HEK293 (cell line): Measurements from ENCODE around the gene ZDHHC11.
"Not testable (repeated sequence)": the region's sequence is repeated elsewhere in the genome, so short reads cannot be mapped to it uniquely, and the experiment has no call there.

ENCODE experiments used
- CTCF ChIA-PET: fragments of 350-600 bp; formaldehyde crosslinking; extraction: SDS; loops from one replicate; lab custom pipeline; 2021; ENCODE audit warnings: antibody characterized with exemption; lab: Yijun Ruan, JAX
- POLR2A ChIA-PET: fragments of 300-600 bp; formaldehyde crosslinking; extraction: SDS; loops from one replicate; lab custom pipeline; 2020; ENCODE audit warnings: antibody characterized with exemption, inconsistent platforms; lab: Yijun Ruan, JAX
- H3K27ac ChIP-seq: fragments of 200-500 bp; sonication (Bioruptor generic); 2 replicates; pipeline ENCODE4 v1.5.1; 2014; ENCODE audit warnings: low read depth, low read length, control low read depth, inconsistent platforms; ENCODE audit errors: extremely low read depth
- H3K36me3 ChIP-seq, 2 experiments: fragments of 200-500 bp in 1 of 2; sonication (Bioruptor generic) in 1 of 2; 1 replicate in 1 of 2; 2 replicates in 1 of 2; pipeline ENCODE4 v1.5.1; 2014 to 2017; ENCODE audit warnings: inconsistent platforms in 2 of 2, low read length in 2 of 2; ENCODE audit not compliant: control insufficient read depth in 2 of 2, insufficient read depth in 1 of 2
- H3K4me1 ChIP-seq: fragments of 200-500 bp; sonication (Bioruptor generic); 2 replicates; pipeline ENCODE4 v1.5.1; 2014; ENCODE audit warnings: mild to moderate bottlenecking, low read length, inconsistent platforms; ENCODE audit not compliant: control insufficient read depth, insufficient read depth
- H3K4me3 ChIP-seq: 2 replicates; pipeline ENCODE4 v1.5.1; 2011; ENCODE audit warnings: low read depth, mild to moderate bottlenecking, control low read depth, low read length, moderate library complexity
- H3K9me3 ChIP-seq: fragments of 200-500 bp; sonication (Bioruptor generic); 2 replicates; pipeline ENCODE4 v1.5.1; 2014; ENCODE audit warnings: low read depth, low read length, inconsistent platforms; ENCODE audit not compliant: control insufficient read depth, insufficient read depth
- MZF1 ChIP-seq: fragments of 450-650 bp; formaldehyde crosslinking; IDR thresholded peaks from 2 replicates; pipeline ENCODE4 v1.5.1; 2017; ENCODE audit warnings: missing biosample characterization, missing genetic modification characterization, borderline replicate concordance
- SP7 ChIP-seq: fragments of 450-650 bp; formaldehyde crosslinking; IDR thresholded peaks from 2 replicates; pipeline ENCODE4 v1.5.1; 2016; ENCODE audit warnings: missing biosample characterization, missing genetic modification characterization
- ZBTB17 ChIP-seq: fragments of 450-650 bp; formaldehyde crosslinking; IDR thresholded peaks from 2 replicates; pipeline ENCODE4 v1.5.1; 2016; ENCODE audit warnings: missing biosample characterization, missing genetic modification characterization
- ZBTB8A ChIP-seq: fragments of 450-650 bp; formaldehyde crosslinking; IDR thresholded peaks from 2 replicates; pipeline ENCODE4 v1.5.1; 2016; ENCODE audit warnings: missing biosample characterization, missing genetic modification characterization
- ZFP41 ChIP-seq: fragments of 450-650 bp; formaldehyde crosslinking; IDR thresholded peaks from 2 replicates; pipeline ENCODE4 v1.5.1; 2016; ENCODE audit warnings: missing biosample characterization, missing genetic modification characterization, borderline replicate concordance
- ZNF302 ChIP-seq: fragments of 450-650 bp; formaldehyde crosslinking; IDR thresholded peaks from 2 replicates; pipeline ENCODE4 v1.5.1; 2016; ENCODE audit warnings: missing biosample characterization, missing genetic modification characterization, low read depth
- ZNF335 ChIP-seq: fragments of 450-650 bp; formaldehyde crosslinking; conservative IDR thresholded peaks from 2 replicates; pipeline ENCODE4 v1.5.1; 2016; ENCODE audit warnings: missing biosample characterization, missing genetic modification characterization
- ZNF426 ChIP-seq: fragments of 450-650 bp; formaldehyde crosslinking; IDR thresholded peaks from 2 replicates; pipeline ENCODE4 v1.5.1; 2017; ENCODE audit warnings: missing biosample characterization, missing genetic modification characterization, mild to moderate bottlenecking, inconsistent platforms, moderate library complexity
- ZNF549 ChIP-seq: fragments of 450-650 bp; IDR thresholded peaks from 2 replicates; pipeline ENCODE4 v1.5.1; 2018; ENCODE audit warnings: missing biosample characterization, missing genetic modification characterization, mild to moderate bottlenecking, inconsistent platforms, moderate library complexity
- ZNF561 ChIP-seq: fragments of 450-650 bp; IDR thresholded peaks from 2 replicates; pipeline ENCODE4 v1.5.1; 2018; ENCODE audit warnings: missing biosample characterization, missing genetic modification characterization, borderline replicate concordance
- ZNF664 ChIP-seq: fragments of 450-650 bp; formaldehyde crosslinking; IDR thresholded peaks from 2 replicates; pipeline ENCODE4 v1.5.1; 2016; ENCODE audit warnings: missing biosample characterization, missing genetic modification characterization
- ZNF777 ChIP-seq: fragments of 450-650 bp; formaldehyde crosslinking; IDR thresholded peaks from 2 replicates; pipeline ENCODE4 v1.5.1; 2017; ENCODE audit warnings: missing biosample characterization, missing genetic modification characterization, borderline replicate concordance
- ZNF785 ChIP-seq: fragments of 450-650 bp; formaldehyde crosslinking; IDR thresholded peaks from 2 replicates; pipeline ENCODE4 v1.5.1; 2016; ENCODE audit warnings: missing biosample characterization, missing genetic modification characterization
- ZNF792 ChIP-seq: fragments of 450-650 bp; formaldehyde crosslinking; IDR thresholded peaks from 2 replicates; pipeline ENCODE4 v1.5.1; 2016; ENCODE audit warnings: missing biosample characterization, missing genetic modification characterization
- TF ChIP-seq, protein P1 (sequence below): fragments of 450-650 bp; IDR thresholded peaks from 2 replicates; pipeline ENCODE4 v1.5.1; 2018; ENCODE audit warnings: missing biosample characterization, missing genetic modification characterization
- TF ChIP-seq, protein P2 (sequence below): fragments of 450-650 bp; formaldehyde crosslinking; IDR thresholded peaks from 2 replicates; pipeline ENCODE4 v1.5.1; 2016; ENCODE audit warnings: missing biosample characterization, missing genetic modification characterization

Gene ZDHHC11

DNA sequence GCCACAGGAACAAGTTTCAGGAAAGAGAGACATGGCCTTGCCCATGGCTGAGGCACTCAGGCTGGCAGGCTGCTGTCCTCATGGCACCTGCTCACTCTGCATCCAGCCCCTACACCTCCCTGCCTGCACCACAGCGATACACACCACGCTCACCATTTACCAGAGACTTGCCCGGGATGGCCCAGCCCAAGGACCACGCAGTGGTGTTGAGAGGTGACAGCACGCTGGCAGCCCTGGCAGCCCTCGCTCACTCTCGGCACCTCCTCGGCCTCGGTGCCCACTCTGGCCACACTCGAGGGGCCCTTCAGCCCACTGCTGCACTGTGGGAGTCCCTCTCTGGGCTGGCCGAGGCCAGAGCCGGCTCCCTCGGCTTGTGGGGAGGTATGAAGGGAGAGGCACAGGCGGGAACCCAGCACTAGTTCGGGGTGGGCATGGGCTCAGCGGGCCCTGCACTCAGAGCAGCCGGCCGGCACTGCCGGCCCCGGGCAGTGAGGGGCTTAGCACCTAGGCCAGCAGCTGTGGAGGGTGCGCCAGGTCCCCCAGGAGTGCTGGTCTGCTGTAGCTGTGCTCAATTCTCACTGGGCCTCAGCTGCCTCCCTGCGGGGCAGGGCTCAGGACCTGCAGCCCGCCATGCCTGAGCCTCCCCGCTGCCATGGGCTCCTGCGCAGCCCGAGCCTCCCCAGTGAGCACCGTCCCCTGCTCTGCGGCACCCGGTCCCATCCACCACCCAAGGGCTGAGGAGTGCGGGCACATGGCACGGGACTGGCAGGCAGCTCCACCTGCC, 86.6 kb downstream of the ZDHHC11 start:
- Histone ChIP-seq H3K27ac (no peak overlapping the region), H3K9me3 (no peaks in the 10 kb centered on the region), H3K36me3 (peaks cover 0 to 13% of the 10 kb centered on the region in 2 experiments; a peak in 1 of 3 replicates), H3K4me1 (no peaks in the 10 kb centered on the region), H3K4me3 (no peak overlapping the region)
- TF ChIP-seq, protein P1, sequence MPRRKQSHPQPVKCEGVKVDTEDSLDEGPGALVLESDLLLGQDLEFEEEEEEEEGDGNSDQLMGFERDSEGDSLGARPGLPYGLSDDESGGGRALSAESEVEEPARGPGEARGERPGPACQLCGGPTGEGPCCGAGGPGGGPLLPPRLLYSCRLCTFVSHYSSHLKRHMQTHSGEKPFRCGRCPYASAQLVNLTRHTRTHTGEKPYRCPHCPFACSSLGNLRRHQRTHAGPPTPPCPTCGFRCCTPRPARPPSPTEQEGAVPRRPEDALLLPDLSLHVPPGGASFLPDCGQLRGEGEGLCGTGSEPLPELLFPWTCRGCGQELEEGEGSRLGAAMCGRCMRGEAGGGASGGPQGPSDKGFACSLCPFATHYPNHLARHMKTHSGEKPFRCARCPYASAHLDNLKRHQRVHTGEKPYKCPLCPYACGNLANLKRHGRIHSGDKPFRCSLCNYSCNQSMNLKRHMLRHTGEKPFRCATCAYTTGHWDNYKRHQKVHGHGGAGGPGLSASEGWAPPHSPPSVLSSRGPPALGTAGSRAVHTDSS (tag by site-specific recombination) = no peak
- TF ChIP-seq ZNF302 = no peak
- TF ChIP-seq ZFP41 (tag by site-specific recombination) = no peak
- no peak for TF ChIP-seq ZNF785 (tag by site-specific recombination)
- TF ChIP-seq ZBTB17 (tag by site-specific recombination) = no peak
- TF ChIP-seq MZF1 = no peak
- TF ChIP-seq SP7 (tag by site-specific recombination) = no peak
- no peak for TF ChIP-seq ZNF549
- no peak for TF ChIP-seq ZNF777 (tag by site-specific recombination)
- TF ChIP-seq ZBTB8A (tag by site-specific recombination) = no peak
- TF ChIP-seq ZNF426 (tag by site-specific recombination) = no peak
- no peak for TF ChIP-seq ZNF561 (tag by site-specific recombination)
- TF ChIP-seq ZNF335 (tag by site-specific recombination) = no peak
- TF ChIP-seq, protein P2, sequence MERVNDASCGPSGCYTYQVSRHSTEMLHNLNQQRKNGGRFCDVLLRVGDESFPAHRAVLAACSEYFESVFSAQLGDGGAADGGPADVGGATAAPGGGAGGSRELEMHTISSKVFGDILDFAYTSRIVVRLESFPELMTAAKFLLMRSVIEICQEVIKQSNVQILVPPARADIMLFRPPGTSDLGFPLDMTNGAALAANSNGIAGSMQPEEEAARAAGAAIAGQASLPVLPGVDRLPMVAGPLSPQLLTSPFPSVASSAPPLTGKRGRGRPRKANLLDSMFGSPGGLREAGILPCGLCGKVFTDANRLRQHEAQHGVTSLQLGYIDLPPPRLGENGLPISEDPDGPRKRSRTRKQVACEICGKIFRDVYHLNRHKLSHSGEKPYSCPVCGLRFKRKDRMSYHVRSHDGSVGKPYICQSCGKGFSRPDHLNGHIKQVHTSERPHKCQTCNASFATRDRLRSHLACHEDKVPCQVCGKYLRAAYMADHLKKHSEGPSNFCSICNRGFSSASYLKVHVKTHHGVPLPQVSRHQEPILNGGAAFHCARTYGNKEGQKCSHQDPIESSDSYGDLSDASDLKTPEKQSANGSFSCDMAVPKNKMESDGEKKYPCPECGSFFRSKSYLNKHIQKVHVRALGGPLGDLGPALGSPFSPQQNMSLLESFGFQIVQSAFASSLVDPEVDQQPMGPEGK (tag by site-specific recombination) = no peak
- CTCF ChIA-PET = no interaction called here
- POLR2A ChIA-PET = no interaction called here

DNA sequence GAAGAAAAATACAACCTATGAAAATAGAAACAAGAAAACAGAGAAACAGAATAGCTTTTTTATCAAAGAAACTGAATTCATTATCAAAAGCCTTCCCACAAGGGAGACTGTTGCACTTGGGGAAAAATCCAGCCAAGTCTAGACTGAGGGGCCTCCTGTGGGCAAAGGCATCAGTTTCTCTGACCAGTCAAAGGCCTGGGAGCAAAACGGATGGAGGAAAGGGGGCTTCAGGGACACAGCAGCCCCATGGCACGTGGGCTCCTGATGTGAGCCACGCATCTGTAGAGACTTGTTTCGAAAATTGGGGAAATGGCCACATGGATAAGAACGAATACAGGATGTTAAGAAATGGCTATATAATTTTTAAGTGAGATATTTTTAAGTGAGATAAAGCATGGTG, 87.4 kb downstream of the ZDHHC11 start:
- peaks cover 0 to 13% of the 10 kb centered on the region in 2 experiments; a peak in 1 of 3 replicates for H3K36me3 ChIP-seq
- no peak overlapping the region for H3K4me3 ChIP-seq
- ChIA-PET POLR2A (no interaction called here), CTCF (no interaction called here)
- no peak overlapping the region for H3K27ac ChIP-seq
- no peak for TF ChIP-seq ZNF792
- TF ChIP-seq ZNF664 = peak; percentile 80
- H3K9me3 ChIP-seq = no peaks in the 10 kb centered on the region
- H3K4me1 ChIP-seq = no peaks in the 10 kb centered on the region

DNA sequence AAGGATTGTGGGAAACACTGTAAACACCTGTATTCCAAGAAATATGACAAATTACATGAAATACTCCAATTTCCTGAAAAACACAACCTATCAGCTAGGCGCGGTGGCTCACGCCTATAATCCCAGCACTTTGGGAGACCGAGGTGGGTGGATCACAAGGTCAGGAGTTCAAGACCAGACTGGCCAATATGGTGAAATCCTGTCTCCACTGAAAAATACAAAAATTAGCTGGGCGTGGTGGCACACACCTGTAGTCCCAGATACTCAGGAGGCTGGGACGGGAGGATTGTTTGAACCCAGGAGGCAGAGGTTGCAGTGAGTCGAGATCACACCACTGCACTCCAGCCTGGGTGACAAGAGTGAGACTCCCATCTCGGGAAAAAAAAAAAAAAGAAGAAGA, 87.8 kb downstream of the ZDHHC11 start:
- H3K4me1 ChIP-seq, H3K27ac ChIP-seq, CTCF ChIA-PET, H3K9me3 ChIP-seq, POLR2A ChIA-PET, H3K4me3 ChIP-seq: not testable (repeated sequence)
- H3K36me3 ChIP-seq = peaks cover 0 to 13% of the 10 kb centered on the region in 2 experiments; a peak in 1 of 3 replicates
